Measurements from ENCODE around the gene BCAS3.

DNA sequence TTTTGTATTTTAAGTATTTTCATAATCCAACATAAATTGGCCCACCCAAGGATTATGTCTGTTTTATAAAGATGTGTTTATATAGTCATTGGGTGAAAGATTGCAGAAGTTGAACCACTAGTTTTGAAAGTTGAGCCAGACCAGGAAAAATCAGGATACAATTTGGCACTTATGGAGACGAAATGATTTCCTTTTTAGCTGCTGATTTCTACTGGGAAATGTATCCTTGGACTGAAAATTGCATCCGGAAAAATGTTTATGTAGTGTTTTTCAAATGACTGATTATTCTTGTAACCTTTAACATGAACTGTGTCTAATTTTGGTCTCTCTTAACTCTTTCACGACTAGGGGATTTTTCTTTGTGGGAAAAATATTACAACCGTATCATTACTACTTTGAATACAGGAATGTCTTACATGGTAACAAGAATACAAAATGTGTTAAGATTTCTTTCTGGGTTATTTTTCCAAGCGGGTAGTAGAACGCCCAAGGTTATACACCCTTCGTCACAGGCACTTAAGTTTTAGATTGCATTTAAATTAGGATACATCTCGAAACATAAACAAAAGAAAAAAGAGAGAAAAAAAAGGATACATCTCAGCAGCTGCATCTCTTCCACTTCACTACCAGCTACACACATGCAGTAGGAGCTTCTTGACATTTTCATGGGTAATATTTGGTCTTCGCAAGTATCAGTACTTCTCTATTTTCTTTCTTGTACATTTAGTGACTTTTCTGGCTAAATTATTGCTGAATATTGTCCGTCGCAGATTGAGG is 449.0 kb downstream of the BCAS3 start:
- no peak for TF ChIP-seq EP300 (IDR thresholded peaks at IDR 0.05; ENCODE audit: borderline replicate concordance)
- TF ChIP-seq YY1 (IDR thresholded peaks at IDR 0.05; ENCODE audit: low read depth) = no peak
- TF ChIP-seq CREB1 (IDR thresholded peaks at IDR 0.05; ENCODE audit: low read depth) = no peak
- no peak for TF ChIP-seq FOXM1 (IDR thresholded peaks at IDR 0.05; ENCODE audit: borderline replicate concordance, low read depth)

Measured in Ishikawa (cell line).